ENCODE results near the gene DNAJC7.

DNAJC7 gene

GRCh38 chr17:41973408-41973811 lies 43.8 kb downstream of the DNAJC7 start:
- no peaks in the 10 kb centered on the region for H3K9me3 ChIP-seq (ENCODE audit: insufficient read depth, low read length)
- H4K20me1 ChIP-seq (ENCODE audit: low read depth, low read length) = no peaks in the 10 kb centered on the region
- TF ChIP-seq EZH2phosphoT487 (conservative IDR thresholded peaks at IDR 0.05; ENCODE audit: low read length) (no peak), CTCF (IDR thresholded peaks at IDR 0.05; ENCODE audit: insufficient read depth, low read length, poor library complexity, severe bottlenecking) (no peak)
- H3K27me3 ChIP-seq (ENCODE audit: low read length) = no peaks in the 10 kb centered on the region
- H3K9me2 ChIP-seq (replicated peaks; ENCODE audit: insufficient read depth, low read length) = no peaks in the 10 kb centered on the region
- H3K79me2 ChIP-seq (ENCODE audit: insufficient read depth, low read length) = no peaks in the 10 kb centered on the region; the same call in 1 of the 2 replicates
- no peak overlapping the region for H3K4me2 ChIP-seq (ENCODE audit: low read depth, low read length, poor library complexity, severe bottlenecking)
- no peak overlapping the region for H3K9ac ChIP-seq (ENCODE audit: low read length)
- peaks cover 9% of the 10 kb centered on the region for H3F3A ChIP-seq (ENCODE audit: insufficient read depth)
- no peak overlapping the region for H2AFZ ChIP-seq (ENCODE audit: low read depth, low read length, severe bottlenecking)
- H3K27ac ChIP-seq (ENCODE audit: low read depth, low read length) = no peak overlapping the region
- no peak overlapping the region for H3K4me3 ChIP-seq (ENCODE audit: insufficient read depth, low read length, poor library complexity, severe bottlenecking)
- H3K36me3 ChIP-seq (ENCODE audit: low read length) = 0 out of 2 replicates have a peak, but pooled peaks cover 2% of the 10 kb centered on the region

GRCh38 chr17:41972571-41973407 lies 44.5 kb downstream of the DNAJC7 start:
- Histone ChIP-seq H3F3A (ENCODE audit: insufficient read depth) (peaks cover 10% of the 10 kb centered on the region), H3K9me3 (ENCODE audit: insufficient read depth, low read length) (no peaks in the 10 kb centered on the region), H4K20me1 (ENCODE audit: low read depth, low read length) (no peaks in the 10 kb centered on the region), H3K79me2 (ENCODE audit: insufficient read depth, low read length) (peaks cover 3% of the 10 kb centered on the region; the same call in 1 of the 2 replicates), H3K36me3 (ENCODE audit: low read length) (0 out of 2 replicates have a peak, but pooled peaks cover 2% of the 10 kb centered on the region), H3K4me3 (ENCODE audit: insufficient read depth, low read length, poor library complexity, severe bottlenecking) (no peak overlapping the region), H3K4me2 (ENCODE audit: low read depth, low read length, poor library complexity, severe bottlenecking) (no peak overlapping the region), H3K9me2 (replicated peaks; ENCODE audit: insufficient read depth, low read length) (no peaks in the 10 kb centered on the region), H3K9ac (ENCODE audit: low read length) (no peak overlapping the region), H3K27me3 (ENCODE audit: low read length) (no peaks in the 10 kb centered on the region), H2AFZ (ENCODE audit: low read depth, low read length, severe bottlenecking) (no peak overlapping the region), H3K27ac (ENCODE audit: low read depth, low read length) (no peak overlapping the region)
- TF ChIP-seq CTCF (IDR thresholded peaks at IDR 0.05; ENCODE audit: insufficient read depth, low read length, poor library complexity, severe bottlenecking) (no peak), EZH2phosphoT487 (conservative IDR thresholded peaks at IDR 0.05; ENCODE audit: low read length) (no peak)

GRCh38 chr17:41971721-41972523 lies 45.3 kb downstream of the DNAJC7 start:
- Histone ChIP-seq H3K4me3 (ENCODE audit: insufficient read depth, low read length, poor library complexity, severe bottlenecking) (no peak overlapping the region), H3K4me2 (ENCODE audit: low read depth, low read length, poor library complexity, severe bottlenecking) (no peak overlapping the region), H3K36me3 (ENCODE audit: low read length) (0 out of 2 replicates have a peak, but pooled peaks cover 2% of the 10 kb centered on the region), H3K27ac (ENCODE audit: low read depth, low read length) (no peak overlapping the region), H3K9me2 (replicated peaks; ENCODE audit: insufficient read depth, low read length) (no peaks in the 10 kb centered on the region), H3K79me2 (ENCODE audit: insufficient read depth, low read length) (peaks cover 10% of the 10 kb centered on the region), H3F3A (ENCODE audit: insufficient read depth) (peaks cover 10% of the 10 kb centered on the region), H3K9ac (ENCODE audit: low read length) (no peak overlapping the region), H4K20me1 (ENCODE audit: low read depth, low read length) (no peaks in the 10 kb centered on the region), H3K27me3 (ENCODE audit: low read length) (no peaks in the 10 kb centered on the region), H3K9me3 (ENCODE audit: insufficient read depth, low read length) (no peaks in the 10 kb centered on the region), H2AFZ (ENCODE audit: low read depth, low read length, severe bottlenecking) (no peak overlapping the region)
- TF ChIP-seq EZH2phosphoT487 (conservative IDR thresholded peaks at IDR 0.05; ENCODE audit: low read length) (no peak), CTCF (IDR thresholded peaks at IDR 0.05; ENCODE audit: insufficient read depth, low read length, poor library complexity, severe bottlenecking) (no peak)
